Urothelium cell line (cell line): ENCODE results near the gene AK8.
A peak's percentile ranks its signal among the peaks of the same experiment; 100 is the strongest.

Experiments
- DNase-seq: peaks from one replicate; pipeline ENCODE4 v3.0.0; 2011; ENCODE audit warnings: low spot score, mixed read lengths
- FAIRE-seq: peaks from 2 replicates; lab custom pipeline; 2011; peaks lifted over from hg19 to GRCh38; lab: Jason Lieb, UNC

The AK8 gene

GRCh38 chr9:132877824-132878694, at the start of gene AK8:
AK8 (minus strand) TSS chr9:132878284; CDS start chr9:132878255, 29 bp downstream.
- FAIRE-seq = peak; percentile 80
- DNase-seq = peak; percentile 94

DNA sequence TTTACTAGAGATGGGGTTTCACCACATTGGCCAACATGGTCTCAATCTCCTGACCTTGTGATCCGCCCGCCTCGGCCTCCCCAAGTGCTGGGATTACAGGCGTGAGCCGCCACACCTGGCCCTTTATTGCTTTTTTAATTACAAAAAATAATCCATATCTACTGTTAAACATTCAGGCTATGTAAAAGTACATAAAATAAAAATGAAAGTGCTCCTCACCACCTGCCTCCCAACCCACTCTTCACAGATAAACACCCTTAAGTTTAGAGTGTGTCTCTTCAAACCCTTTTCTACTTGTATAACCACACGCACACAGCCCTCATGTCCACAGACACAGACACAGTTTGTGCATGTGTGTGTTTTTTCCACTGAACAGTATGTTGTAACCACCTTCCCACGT, 49.6 kb upstream of the AK8 start:
- DNase-seq = no peak
- FAIRE-seq = no peak

DNA sequence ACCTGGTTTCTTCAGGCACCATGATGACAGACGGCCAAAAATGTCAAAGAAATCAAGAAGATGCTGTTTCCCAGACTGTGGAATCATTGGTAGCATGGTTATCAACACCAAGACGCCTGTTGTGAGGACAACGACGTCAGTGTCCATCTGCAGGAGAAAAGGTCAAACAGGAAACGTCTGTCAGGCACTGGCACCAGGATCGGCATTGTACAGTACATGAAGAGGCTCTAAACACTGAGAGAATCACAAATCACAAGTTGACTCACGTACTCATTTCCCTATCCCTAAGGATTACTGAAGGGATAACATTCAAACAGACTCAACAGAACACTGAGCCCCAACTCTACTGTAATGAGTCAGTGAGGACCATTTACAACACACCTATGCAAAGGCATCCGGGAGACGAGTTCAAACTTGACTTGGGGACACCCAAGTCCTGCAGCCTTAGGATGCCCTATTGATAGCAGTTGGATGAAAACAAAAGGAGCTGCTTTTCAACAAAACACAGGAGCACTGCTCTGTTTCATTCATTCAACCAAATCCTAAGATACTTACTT, 45.3 kb upstream of the AK8 start:
- DNase-seq (no peak), FAIRE-seq (no peak)

GRCh38 chr9:132919614-132920268, 41.7 kb upstream of the AK8 start:
- DNase-seq (no peak), FAIRE-seq (no peak)

- FAIRE-seq = no peak
Measured at GRCh38 chr9:132914924-132915323, 36.8 kb upstream of the AK8 start.

DNA sequence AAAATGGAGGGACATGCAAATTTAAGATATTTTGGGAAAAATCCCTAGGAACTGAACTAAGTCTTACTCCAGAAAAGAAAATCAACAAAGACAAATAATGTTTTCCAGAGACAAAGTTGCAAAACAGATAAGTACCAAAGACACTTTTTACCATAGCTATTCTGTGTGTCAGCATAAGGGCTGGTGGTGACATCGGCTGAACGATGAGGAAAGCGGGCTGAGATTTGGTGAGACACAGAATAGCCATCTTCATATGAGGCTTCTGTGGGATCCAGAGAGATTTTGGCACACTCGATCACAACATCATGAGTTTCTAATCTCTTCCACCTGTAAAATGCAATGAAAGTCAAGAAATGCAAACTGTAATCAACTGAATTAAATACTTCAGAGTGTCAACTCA, 34.0 kb upstream of the AK8 start:
- FAIRE-seq (no peak), DNase-seq (no peak)

More at GRCh38 chr9:132914924-132915323, 36.8 kb upstream of the AK8 start:
- DNase-seq = no peak

GRCh38 chr9:132910376-132910775, 32.3 kb upstream of the AK8 start:
- FAIRE-seq (no peak), DNase-seq (no peak)

DNA sequence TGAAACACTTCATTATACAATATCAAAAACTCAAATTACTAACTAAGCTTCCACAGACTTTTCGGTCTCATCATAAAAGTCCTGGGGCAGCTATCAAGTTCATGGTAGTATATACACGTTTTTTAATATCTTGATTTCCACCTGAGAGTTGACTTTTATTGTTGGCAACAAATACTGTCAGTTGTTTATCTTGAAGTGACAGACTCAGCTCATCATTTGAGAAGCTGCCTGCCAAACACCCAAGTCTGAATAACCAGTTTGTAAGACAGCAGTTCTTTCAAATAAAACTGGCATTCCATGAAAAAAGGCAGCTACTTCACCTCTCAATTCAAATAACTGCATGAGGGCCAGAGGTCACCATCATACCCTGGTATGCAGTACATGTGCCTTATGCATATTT, 31.2 kb upstream of the AK8 start:
- DNase-seq (no peak), FAIRE-seq (no peak)

DNA sequence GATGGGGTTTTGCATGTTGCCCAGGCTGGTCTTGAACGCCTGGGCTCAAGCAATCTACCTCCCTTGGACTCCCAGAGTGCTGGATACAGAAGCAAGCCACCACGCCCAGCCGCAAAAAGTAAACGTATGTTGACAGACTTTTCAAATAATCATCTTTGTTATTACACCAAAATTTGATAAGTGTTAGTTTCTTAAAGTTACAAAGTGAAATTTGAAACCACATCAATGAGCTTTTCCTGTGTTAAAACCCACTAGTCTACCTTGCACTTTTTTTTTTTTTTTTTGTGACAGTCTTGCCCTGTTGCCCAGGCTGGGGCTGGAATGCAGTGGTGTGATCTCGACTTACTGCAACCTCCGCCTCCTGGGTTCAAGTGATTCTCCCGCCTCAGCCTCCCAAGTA, 30.6 kb upstream of the AK8 start:
- DNase-seq (no peak), FAIRE-seq (no peak)

DNA sequence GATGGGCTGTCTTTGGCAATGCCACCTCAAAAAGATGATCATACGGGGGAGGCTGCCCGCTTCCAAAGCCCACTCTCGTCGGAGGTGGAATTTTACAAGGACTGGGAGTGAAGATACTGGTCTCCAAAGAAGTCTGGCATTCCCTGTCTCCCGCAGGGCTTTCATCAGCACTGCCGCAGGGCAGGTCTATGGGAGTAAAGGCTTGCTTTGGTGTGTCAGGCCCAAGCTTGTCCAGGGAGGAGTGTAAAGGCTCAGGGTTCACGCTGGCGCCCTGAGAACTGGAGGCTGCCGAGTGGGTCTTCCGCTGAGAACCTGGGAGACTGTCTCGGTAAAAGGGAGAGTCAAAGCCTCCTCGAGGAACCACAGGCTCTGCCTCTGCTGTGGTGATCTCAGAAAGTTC, 27.6 kb upstream of the AK8 start:
- no peak for DNase-seq
- FAIRE-seq = no peak

GRCh38 chr9:132903574-132904492, 25.7 kb upstream of the AK8 start:
- DNase-seq (no peak), FAIRE-seq (no peak)

GRCh38 chr9:132901858-132902831, 24.1 kb upstream of the AK8 start:
- FAIRE-seq = no peak

GRCh38 chr9:132898051-132898450, 20.0 kb upstream of the AK8 start:
- DNase-seq (no peak), FAIRE-seq (no peak)

More at GRCh38 chr9:132901858-132902831, 24.1 kb upstream of the AK8 start:
- peak; percentile 89 for DNase-seq

DNA sequence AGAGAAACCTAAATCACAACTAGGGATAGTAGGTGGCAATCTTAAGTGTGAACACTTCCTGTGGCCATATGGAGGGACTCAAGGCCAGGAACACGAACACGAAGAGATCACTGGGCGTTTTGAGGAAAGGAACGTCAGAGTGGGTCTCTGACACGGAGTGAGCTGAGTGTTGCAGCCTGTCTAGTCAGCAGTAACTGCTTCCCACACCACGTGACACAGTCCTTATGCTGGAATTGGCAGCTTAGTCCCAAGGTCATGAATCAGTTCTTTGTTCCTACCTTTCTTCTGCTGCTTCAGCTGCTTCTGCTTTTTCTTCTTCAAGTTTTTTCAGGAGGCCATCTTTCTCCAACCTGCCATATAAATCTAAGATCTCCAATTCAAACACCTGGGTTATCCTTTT, 18.8 kb upstream of the AK8 start:
- DNase-seq (no peak), FAIRE-seq (no peak)

DNA sequence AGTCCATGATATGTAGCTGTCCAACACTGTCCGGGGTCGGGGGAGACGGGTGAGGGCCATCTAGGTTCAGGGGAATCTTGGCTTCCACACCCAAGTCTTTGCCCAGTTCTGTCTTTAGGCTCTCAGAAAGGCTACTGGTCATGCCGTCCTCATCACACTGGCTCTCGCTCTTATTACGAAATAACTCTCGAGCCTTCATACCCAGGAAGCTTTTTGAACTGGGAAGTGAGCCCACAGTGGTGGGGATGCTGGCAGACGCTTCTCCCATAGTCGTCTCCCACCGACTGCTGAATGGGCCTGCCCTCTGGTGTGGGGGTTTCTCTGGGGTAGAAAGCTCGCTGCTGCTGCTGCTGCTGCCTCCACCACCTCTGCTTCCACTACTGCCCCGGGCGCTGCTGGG, 18.2 kb upstream of the AK8 start:
- no peak for DNase-seq
- no peak for FAIRE-seq

DNA sequence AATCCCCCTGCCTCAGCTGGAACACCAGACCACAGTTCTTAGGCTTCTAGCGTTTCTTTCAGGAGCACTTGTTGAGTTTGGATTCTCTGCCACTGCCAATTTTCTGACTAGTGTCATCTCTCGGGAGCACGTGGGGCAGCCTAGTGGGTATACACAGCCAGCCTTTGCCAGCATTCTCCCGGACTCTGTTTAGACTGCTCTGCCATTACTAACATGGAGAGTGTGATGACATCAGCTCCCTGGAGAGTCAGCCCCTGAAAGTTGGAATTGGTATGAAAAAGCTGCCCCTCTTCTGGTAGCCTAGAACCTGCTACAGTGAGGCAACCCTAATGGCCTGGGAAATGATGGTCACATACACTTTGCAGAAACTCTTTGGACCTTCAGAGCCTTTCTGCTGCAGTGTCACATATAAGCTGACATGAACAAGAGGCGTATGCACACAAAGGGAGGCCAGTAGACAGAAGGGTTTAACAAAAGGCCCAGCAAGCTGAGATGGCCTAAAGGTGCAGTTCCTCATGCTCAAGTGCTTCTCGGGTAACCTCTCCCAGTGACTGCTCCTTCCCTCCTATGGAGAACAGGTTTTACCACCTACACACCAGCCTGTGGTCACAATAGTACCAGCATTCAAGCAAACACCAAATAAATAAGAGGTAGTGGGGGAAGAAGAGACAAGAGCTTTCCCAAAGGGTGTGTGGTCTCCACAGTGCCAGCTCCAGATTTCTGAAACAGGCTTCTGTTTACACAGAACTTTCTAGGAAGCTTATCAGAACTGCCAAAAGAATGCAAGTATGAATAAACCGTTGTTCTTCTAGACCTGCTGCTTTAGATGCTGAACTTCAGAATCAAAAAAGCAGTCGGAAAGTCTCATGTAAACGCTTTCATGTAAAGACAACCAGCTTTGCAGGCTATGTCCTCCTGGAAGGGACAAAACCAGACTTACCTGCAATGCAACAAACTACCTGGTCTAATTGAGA, 17.1 kb upstream of the AK8 start:
- FAIRE-seq = no peak

DNA sequence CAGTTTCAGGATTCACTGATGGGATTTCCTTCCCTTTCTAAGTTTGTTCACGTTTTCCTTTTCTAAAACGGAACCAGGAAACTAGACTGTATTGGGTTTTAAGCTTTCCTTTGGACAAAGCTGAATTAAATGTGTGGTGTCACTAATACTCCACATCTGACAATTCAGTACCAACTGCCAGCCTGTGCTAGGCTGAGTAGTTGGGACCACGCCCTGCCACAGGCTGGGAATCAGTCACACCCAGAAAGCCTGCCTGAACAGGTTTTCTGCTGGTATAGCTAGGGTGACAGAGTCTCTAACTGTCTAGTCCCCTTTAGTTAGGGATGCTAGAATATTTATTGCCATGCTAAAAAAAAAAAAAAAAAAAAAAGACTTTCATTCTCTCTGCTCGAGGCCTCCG, 16.3 kb upstream of the AK8 start:
- no peak for DNase-seq

More for the DNA sequence above, 17.1 kb upstream of the AK8 start:
- DNase-seq = no peak

DNA sequence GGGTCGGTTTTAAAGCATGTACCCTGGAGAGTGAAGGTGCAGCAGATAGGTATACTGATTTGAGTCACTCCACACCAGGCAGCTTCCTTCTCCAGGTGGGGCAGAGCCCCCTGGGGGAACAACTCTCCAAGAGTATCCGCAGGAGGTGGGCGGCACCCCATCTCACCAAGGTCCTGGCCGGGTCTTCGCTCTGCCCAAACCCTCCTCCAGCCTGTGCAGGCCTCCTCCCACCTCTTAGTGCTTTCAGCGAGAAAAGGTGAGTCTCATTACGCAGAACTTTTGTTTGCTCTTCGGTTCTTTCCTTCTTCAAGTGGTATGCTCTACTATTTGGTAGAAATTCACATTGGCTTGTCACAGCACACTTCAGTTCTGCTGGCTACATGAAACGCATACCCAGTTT, 14.3 kb upstream of the AK8 start:
- no peak for FAIRE-seq
- no peak for DNase-seq

More for the DNA sequence above, 16.3 kb upstream of the AK8 start:
- no peak for FAIRE-seq
